Body of pancreas (tissue), 4 donors: ENCODE data around the gene ACAD10.

Experiments used
- CTCF ChIP-seq, 7 experiments: fragments of 450-650 bp in 4 of 7; fragments of 200-600 bp in 3 of 7; sonication (generic) in 3 of 7; IDR thresholded peaks; one replicate each; pipeline ENCODE4 v1.5.1; 2016 to 2019; ENCODE audit warnings: antibody characterized with exemption in 7 of 7
- POLR2A ChIP-seq, 3 donors: fragments of 450-650 bp; IDR thresholded peaks; one replicate each; pipeline ENCODE4 v1.6.1; 2016; ENCODE audit warnings: antibody characterized with exemption in 3 of 3, mild to moderate bottlenecking in 2 of 3

- TF ChIP-seq CTCF (IDR thresholded peaks at IDR 0.05), result no peak
- TF ChIP-seq POLR2A (IDR thresholded peaks at IDR 0.05), result no peak
Observed at GRCh38 chr12:111638556-111638955, 47.3 kb upstream of the ACAD10 start.
